SIG-M5 (cell line): ENCODE results near the gene UPK2.
"Not testable (repeated sequence)": the region's sequence is repeated elsewhere in the genome, so short reads cannot be mapped to it uniquely, and the experiment has no call there.

Source experiments
- DNase-seq: peaks from one replicate; lab custom pipeline; 2025; lab: John Stamatoyannopoulos, UW

Gene UPK2

DNA sequence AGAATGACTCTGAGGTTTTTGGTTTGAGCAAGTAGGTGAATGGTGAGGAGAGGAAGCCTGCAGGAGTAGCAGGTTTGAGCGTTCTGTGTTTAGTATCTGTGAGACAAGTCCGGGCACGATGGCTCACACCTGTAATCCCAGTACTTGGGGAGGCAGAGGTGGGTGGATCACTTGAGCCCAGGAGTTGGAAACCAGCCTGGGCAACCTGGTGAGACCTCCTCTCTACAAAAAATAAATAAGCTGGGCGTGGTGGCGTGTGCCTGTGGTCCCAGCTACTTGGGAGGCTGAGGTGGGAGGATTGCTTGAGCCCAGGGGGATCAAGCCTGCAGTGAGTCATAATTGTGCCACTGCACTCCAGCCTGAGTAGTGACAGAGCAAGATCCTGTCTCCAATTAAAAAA, 32.2 kb downstream of the UPK2 start:
- DNase-seq, result no peak

DNA sequence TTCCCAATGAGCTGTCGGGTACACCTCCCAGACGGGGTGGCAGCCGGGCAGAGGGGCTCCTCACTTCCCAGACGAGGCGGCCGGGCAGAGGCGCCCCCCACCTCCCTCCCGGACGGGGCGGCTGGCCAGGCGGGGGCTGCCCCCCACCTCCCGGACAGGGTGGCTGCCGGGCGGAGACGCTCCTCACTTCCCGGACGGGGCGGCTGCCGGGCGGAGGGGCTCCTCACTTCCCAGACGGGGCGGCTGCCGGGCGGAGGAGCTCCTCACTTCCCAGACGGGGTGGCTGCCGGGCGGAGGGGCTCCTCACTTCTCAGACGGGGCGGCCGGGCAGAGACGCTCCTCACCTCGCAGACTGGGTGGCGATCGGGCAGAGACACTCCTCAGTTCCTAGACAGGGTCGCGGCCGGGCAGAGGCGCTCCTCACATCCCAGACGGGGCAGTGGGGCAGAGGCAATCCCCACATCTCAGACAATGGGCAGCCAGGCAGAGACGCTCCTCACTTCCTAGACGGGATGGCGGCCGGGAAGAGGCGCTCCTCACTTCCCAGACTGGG, 35.5 kb downstream of the UPK2 start:
- not testable (repeated sequence) for DNase-seq

DNA sequence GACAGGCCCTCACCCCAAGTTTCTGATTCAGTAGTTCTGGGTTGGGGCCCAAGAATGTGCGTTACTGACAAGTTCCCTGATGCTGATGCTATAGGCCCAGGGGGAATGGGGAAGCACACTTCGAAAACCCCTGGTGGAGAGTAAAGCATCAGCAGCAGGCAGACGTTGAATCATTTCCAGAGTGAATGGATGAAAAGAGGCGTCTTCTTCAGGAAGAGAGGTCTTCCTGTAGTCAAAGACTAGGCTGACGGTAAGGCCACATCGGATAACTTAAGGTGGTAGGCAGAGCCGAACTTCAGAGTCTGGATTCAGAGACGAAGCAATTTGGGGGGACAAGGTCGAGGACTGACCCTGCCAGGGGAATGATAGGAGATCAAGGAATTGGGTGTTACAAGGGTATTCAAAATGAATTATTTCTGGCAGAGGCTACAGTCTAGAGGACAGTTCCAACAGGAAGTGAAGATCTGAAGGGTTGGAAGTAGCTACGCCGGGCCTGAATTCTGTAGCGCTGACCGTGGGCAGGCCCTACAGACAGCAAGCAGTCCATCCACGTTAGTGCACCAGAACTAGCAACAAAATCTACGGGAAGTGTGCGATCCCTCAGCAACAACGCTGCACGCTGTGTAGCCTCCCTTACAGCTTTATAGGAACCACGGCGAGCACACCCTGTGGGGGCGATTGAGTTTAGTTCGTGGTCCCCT, 41.0 kb downstream of the UPK2 start:
- DNase-seq, result no peak

DNA sequence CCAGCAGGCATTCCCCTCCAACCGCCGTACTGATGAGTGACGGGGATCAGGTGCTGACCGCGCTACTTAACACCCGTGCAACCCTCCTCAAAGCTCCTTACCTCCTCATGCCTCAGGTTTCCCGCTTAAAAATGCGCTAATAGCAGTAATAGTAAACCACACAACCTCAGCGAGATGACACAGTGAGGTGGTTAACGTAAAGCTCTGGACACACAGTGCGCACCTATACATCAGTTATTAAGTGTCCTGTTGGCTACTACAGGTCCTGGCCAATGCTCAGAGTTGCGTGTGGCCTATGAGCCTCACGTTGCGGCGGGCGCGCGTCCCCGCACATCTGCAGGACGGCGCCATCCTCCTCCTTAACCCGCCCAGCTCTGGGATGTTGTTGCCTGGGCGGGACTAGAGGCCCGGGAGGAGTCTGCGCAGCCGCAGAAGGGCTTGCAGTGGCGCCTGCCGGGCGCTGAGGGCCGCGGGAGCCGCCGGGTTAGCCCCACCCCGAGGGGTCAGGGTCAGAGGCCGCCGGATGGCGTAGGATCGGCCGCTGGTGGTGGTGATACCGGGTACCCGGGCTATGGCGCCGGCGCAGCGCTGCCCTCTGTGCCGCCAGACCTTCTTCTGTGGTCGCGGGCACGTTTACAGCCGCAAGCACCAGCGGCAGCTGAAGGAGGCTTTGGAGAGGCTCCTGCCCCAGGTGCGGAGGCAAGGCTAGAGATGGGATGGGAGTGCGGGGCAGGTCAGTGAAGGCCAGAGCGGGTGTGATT, 41.7 kb downstream of the UPK2 start, which contains the start of gene CENATAC:
Gene CENATAC, plus strand, starts transcription at position 512 of the 761 bp plus-strand sequence. Its CDS starts 60 bp downstream, at position 572.
- no peak for DNase-seq

DNA sequence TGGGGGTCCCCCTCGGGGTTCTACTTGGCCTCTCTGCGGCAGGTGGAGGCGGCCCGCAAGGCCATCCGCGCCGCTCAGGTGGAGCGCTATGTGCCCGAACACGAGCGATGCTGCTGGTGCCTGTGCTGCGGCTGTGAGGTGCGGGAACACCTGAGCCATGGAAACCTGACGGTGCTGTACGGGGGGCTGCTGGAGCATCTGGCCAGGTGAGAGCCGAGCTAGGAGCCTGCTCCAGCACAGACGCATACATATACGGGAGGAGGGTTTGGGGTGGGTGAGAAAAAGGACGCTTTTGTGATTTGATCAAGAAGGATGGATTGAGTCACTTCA, 42.3 kb downstream of the UPK2 start:
- no peak for DNase-seq

DNA sequence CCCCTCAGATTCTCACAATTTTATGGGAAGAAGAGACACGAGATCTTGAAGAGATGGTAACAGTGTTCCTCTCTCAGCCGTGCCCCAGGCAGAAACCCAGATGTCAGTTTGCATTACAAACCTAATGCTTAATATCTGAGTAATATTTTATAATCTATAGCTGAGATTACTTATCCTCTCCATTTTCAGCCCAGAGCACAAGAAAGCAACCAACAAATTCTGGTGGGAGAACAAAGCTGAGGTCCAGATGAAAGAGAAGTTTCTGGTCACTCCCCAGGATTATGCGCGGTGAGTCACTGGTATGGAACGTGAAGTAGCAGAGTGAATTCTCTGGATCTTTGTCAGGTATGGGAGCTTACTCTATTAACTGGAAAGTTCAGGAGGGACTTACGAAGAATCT, 42.7 kb downstream of the UPK2 start:
- no peak for DNase-seq

DNA sequence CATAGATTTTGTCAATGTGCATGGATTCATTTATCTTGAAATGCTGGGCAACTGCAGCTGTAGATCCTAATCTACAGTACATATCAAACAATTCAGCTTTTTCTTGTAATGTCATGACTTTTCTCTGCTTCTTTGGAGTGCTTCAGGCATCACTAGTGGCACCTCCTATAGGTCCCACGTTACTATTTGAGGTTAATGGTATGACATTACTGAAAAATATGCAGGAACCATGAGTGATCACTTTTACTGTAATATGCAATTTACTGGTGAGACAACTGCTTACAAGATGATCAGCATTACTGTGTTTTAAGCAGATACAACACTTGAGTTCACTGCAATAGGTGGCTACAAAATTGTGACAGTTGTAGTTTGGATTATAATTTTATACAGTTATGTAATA, 44.8 kb downstream of the UPK2 start:
- no peak for DNase-seq

DNA sequence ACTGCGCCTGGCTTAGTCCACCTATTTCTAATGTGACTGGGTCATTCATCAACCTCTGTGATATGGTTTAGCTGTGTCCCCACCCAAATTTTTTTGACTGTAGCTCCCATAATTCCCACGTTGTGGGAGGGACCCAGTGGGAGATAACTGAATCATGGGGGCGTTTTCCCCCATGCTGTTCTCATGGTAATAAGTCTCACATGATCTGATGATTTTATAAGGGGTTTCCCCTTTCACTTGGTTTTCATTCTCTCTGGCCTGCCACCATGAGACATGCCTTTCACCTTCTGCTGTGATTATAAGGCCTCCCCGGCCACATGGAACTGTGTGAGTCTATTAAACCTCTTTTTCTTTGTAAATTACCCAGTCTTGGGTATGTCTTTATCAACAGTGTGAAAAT, 50.6 kb downstream of the UPK2 start:
- DNase-seq, result no peak
